NOMO-1 treated with DMSO at 0.1 percent for 48 hours (cell line): ENCODE data around the gene TREM1.

Source experiments
- DNase-seq: peaks from one replicate; lab custom pipeline; 2025; ENCODE audit not compliant: unreplicated experiment; lab: John Stamatoyannopoulos, UW

The TREM1 gene

GRCh38 chr6:41286544-41287346 is at the start of gene TREM1:
Gene TREM1 (minus strand): TSS chr6:41286682. CDS start chr6:41286655, 27 bp downstream.
- DNase-seq: peak; percentile 91

- no peak for DNase-seq
Measured at GRCh38 chr6:41335943-41336342, 49.5 kb upstream of the TREM1 start.

- no peak for DNase-seq
Measured at GRCh38 chr6:41335296-41335695, 48.8 kb upstream of the TREM1 start, which contains the start of gene NCR2. Gene NCR2 (plus strand): TSS chr6:41335608. CDS start chr6:41335877, 269 bp downstream.

- peak; percentile 6 for DNase-seq
Measured at GRCh38 chr6:41334482-41335040, 48.1 kb upstream of the TREM1 start.

- no peak for DNase-seq
Measured at GRCh38 chr6:41332842-41333736, 46.6 kb upstream of the TREM1 start.

GRCh38 chr6:41332241-41332640 is 45.8 kb upstream of the TREM1 start:
- no peak for DNase-seq

- DNase-seq: no peak
Measured at GRCh38 chr6:41331401-41332150, 45.1 kb upstream of the TREM1 start.

GRCh38 chr6:41327177-41327576 is 40.7 kb upstream of the TREM1 start:
- DNase-seq: no peak

- DNase-seq: no peak
Measured at GRCh38 chr6:41326092-41326491, 39.6 kb upstream of the TREM1 start.

GRCh38 chr6:41325446-41326066 is 39.1 kb upstream of the TREM1 start:
- no peak for DNase-seq

GRCh38 chr6:41321183-41321582 is 34.7 kb upstream of the TREM1 start:
- DNase-seq: no peak

GRCh38 chr6:41318654-41319565 is 32.4 kb upstream of the TREM1 start:
- DNase-seq: peak; percentile 86

GRCh38 chr6:41318261-41318653 is 31.8 kb upstream of the TREM1 start:
- no peak for DNase-seq

GRCh38 chr6:41315943-41316620 is 29.6 kb upstream of the TREM1 start:
- DNase-seq: no peak

- DNase-seq: no peak
Measured at GRCh38 chr6:41315203-41315602, 28.7 kb upstream of the TREM1 start.

- DNase-seq: peak; percentile 43
Measured at GRCh38 chr6:41306187-41306854, 19.8 kb upstream of the TREM1 start.

GRCh38 chr6:41302638-41303037 is 16.2 kb upstream of the TREM1 start:
- DNase-seq: peak; percentile 68

- DNase-seq: peak; percentile 68
Measured at GRCh38 chr6:41298785-41299502, 12.5 kb upstream of the TREM1 start.
